MM.1S (cell line): Measurements from ENCODE around the gene FKBP7.

ENCODE experiments used
- CTCF ChIP-seq: fragments of 300-600 bp; sonication (generic); IDR thresholded peaks from 2 replicates; pipeline ENCODE4 v1.5.1; 2016; ENCODE audit warnings: antibody characterized with exemption, low read length, mixed read lengths
- EZH2 ChIP-seq: fragments of 300-600 bp; sonication (generic); optimal IDR thresholded peaks from 2 replicates; pipeline ENCODE3; 2017; ENCODE audit warnings: low read depth, mild to moderate bottlenecking, antibody characterized with exemption, low read length, mixed read lengths
- EZH2phosphoT487 ChIP-seq: fragments of 300-600 bp; sonication (generic); IDR thresholded peaks from 2 replicates; pipeline ENCODE4 v1.6.1; 2018; ENCODE audit warnings: antibody characterized with exemption, low read length

DNA sequence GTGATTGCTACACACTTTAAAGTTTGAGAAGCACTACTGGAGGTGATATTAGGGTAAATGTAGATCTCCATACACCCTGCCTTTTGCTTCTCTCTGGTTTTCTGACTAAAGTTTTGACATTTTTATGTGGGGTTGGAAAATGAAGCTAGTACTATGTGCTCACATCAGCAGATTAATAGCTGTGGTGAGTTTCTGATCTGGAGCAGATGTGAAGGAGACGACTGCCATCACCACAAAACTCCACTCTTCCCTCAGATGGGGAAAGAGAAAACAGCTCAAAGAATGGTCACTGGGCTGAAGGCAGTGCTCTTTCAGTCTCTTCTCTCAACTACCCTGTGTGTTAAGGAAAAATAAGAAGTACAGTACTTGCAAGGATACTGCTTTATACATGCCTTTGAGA is 39.1 kb upstream of the FKBP7 start:
- TF ChIP-seq CTCF (no peak), EZH2 (no peak), EZH2phosphoT487 (no peak)
